Osteocyte (in vitro differentiated cells): ENCODE data around the gene CDC123. TPM values are rescaled to one million over a fixed set of nuclear protein-coding genes. Genes with fewer than 3 reads are reported as not detected.

Experiments
- DNase-seq: peaks from one replicate; pipeline ENCODE4 v3.0.0; 2021; ENCODE audit warnings: mixed read lengths; ENCODE audit not compliant: unreplicated experiment; ENCODE audit errors: extremely low spot score
- H3K27ac Mint-ChIP-seq: one replicate; pipeline ENCODE4 v1.8.0; 2021; ENCODE audit warnings: mild to moderate bottlenecking, mixed read lengths; ENCODE audit not compliant: unreplicated experiment
- H3K27me3 Mint-ChIP-seq: one replicate; pipeline ENCODE4 v1.8.0; 2021; ENCODE audit warnings: mixed read lengths; ENCODE audit not compliant: unreplicated experiment
- H3K36me3 Mint-ChIP-seq: one replicate; pipeline ENCODE4 v1.8.0; 2021; ENCODE audit warnings: mixed read lengths; ENCODE audit not compliant: unreplicated experiment
- H3K4me1 Mint-ChIP-seq: one replicate; pipeline ENCODE4 v1.8.0; 2021; ENCODE audit warnings: mixed read lengths; ENCODE audit not compliant: unreplicated experiment
- H3K4me3 Mint-ChIP-seq: one replicate; pipeline ENCODE4 v1.8.0; 2021; ENCODE audit warnings: mild to moderate bottlenecking, moderate library complexity, mixed read lengths; ENCODE audit not compliant: unreplicated experiment
- H3K9me3 Mint-ChIP-seq: one replicate; pipeline ENCODE4 v1.8.0; 2021; ENCODE audit warnings: mixed read lengths; ENCODE audit not compliant: unreplicated experiment
- CTCF ChIP-seq: fragments of 200-600 bp; sonication (generic); IDR thresholded peaks from 2 replicates; pipeline ENCODE4 v1.5.0; 2021; ENCODE audit warnings: antibody characterized with exemption, mild to moderate bottlenecking, moderate library complexity
- total RNA-seq: library from RNA; stranded (reverse); gene quantifications from 2 replicates; pipeline ENCODE4 v1.2.1, GENCODE V29; 2021

Gene CDC123
- total RNA-seq, 1 donor from 2014 or later = 68.5 TPM

GRCh38 chr10:12299222-12299965 lies 103.4 kb downstream of the CDC123 start:
- no peak overlapping the region for H3K27ac Mint-ChIP-seq
- no peak for DNase-seq
- H3K27me3 Mint-ChIP-seq = no peaks in the 10 kb centered on the region
- H3K36me3 Mint-ChIP-seq = no peaks in the 10 kb centered on the region
- H3K4me3 Mint-ChIP-seq = no peak overlapping the region
- no peaks in the 10 kb centered on the region for H3K9me3 Mint-ChIP-seq
- TF ChIP-seq CTCF = no peak
- no peaks in the 10 kb centered on the region for H3K4me1 Mint-ChIP-seq

Other genes with a start within 250 kb of the CDC123 start
- gene UPF2, start 153.4 kb upstream of the CDC123 start, total RNA-seq = 19.4 and 20.5 TPM in 2 replicates
- gene DHTKD1, start 127.2 kb upstream of the CDC123 start, total RNA-seq = 18.9 and 24.3 TPM in 2 replicates
- 12.0 and 13.9 TPM in 2 replicates for gene SEC61A2, start 66.5 kb upstream of the CDC123 start, total RNA-seq
- gene NUDT5, start 297 bp upstream of the CDC123 start, total RNA-seq = 56.2 and 57.6 TPM in 2 replicates
- gene CAMK1D, start 153.4 kb downstream of the CDC123 start, total RNA-seq = 13.7 and 15.8 TPM in 2 replicates